ENCODE data around the gene CLEC17A. TPM values are rescaled to one million over a fixed set of nuclear protein-coding genes. Genes with fewer than 3 reads are reported as not detected.
"Not testable (repeated sequence)": the region's sequence is repeated elsewhere in the genome, so short reads cannot be mapped to it uniquely, and the experiment has no call there.

The CLEC17A gene
- total and polyA plus RNA-seq, 7 donors = 0.03 to 0.04 TPM; not detected in 5

DNA sequence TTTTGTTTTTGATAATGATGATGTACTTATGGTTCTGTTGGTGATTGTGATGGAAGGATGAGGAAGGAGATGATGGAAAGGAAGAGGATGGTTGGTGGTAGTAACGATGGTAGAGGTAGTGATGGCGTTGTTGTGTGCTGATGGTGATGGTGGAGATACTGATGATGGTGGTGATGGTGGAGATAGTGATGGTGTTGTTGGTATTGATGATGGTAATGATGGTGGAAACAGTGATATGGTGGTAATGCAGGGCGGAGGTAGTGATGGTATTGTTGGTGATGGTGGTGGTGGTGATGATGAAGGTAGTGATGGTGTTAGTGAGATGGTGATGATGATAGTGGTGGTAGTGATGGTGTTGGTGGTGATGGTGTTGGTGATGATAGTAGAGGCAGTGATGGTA lies 12.7 kb downstream of the CLEC17A start:
- DNase-seq = no peak
- WGBS, 3 donors = 80 to 85% (median 84%) methylated on average over 3 of the region's 3 CpGs
- Histone ChIP-seq H3K4me3 (no peak overlapping the region), H3K27me3 (ENCODE audit: insufficient read depth in 3 of 3, low read length in 2 of 3) (peaks cover 0 to 9% (median 0%) of the 10 kb centered on the region in 3 donors), H3K4me1 (no peaks in the 10 kb centered on the region), H3K9me3 (no peaks in the 10 kb centered on the region), H3K36me3 (ENCODE audit: insufficient read depth in 1 of 2, low read depth in 1 of 2) (no peaks in the 10 kb centered on the region), H3K27ac (no peak overlapping the region)
- ATAC-seq = no peak
- intact Hi-C loops (cut with DNase I) = no loop called here
- TF ChIP-seq, protein P1, sequence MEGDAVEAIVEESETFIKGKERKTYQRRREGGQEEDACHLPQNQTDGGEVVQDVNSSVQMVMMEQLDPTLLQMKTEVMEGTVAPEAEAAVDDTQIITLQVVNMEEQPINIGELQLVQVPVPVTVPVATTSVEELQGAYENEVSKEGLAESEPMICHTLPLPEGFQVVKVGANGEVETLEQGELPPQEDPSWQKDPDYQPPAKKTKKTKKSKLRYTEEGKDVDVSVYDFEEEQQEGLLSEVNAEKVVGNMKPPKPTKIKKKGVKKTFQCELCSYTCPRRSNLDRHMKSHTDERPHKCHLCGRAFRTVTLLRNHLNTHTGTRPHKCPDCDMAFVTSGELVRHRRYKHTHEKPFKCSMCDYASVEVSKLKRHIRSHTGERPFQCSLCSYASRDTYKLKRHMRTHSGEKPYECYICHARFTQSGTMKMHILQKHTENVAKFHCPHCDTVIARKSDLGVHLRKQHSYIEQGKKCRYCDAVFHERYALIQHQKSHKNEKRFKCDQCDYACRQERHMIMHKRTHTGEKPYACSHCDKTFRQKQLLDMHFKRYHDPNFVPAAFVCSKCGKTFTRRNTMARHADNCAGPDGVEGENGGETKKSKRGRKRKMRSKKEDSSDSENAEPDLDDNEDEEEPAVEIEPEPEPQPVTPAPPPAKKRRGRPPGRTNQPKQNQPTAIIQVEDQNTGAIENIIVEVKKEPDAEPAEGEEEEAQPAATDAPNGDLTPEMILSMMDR (IDR thresholded peaks at IDR 0.05) = no peak

DNA sequence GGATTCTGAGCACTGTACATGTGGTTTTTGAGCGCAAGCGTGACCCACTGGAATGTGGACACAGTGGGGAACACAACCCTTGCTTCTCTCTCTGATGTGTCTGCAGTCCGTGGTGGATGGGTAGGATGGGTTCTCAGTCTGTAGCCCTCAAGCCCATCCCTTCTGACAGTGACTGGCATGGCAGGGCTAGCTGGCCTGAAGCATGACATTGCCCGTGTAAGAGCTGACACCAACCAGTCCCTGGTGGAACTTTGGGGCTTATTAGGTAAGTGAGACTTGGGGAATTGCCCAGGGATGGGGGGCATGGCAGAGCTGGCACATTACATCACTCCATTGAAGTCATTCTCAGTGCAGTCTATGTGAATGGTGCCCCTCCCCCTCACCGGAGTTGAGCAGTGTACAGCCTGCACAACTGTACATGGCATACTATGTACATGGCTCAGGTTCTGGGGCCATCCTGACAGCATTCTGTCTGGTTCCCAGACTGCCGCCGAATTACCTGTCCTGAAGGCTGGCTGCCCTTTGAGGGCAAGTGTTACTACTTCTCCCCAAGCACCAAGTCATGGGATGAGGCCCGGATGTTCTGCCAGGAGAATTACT lies 16.8 kb downstream of the CLEC17A start:
- WGBS, 3 donors = 87 to 88% (median 87%) methylated on average over 8 of the region's 8 CpGs
- no peaks in the 10 kb centered on the region for H3K36me3 ChIP-seq (ENCODE audit: insufficient read depth in 1 of 2, low read depth in 1 of 2)
- H3K27ac ChIP-seq = no peak overlapping the region
- intact Hi-C loops (cut with DNase I) = no loop called here
- no peak overlapping the region for H3K4me3 ChIP-seq
- H3K27me3 ChIP-seq (ENCODE audit: insufficient read depth in 3 of 3, low read length in 2 of 3) = peaks cover 0 to 3% (median 0%) of the 10 kb centered on the region in 3 donors
- no peaks in the 10 kb centered on the region for H3K4me1 ChIP-seq
- DNase-seq (no peak), ATAC-seq (no peak)
- TF ChIP-seq, protein P1 (IDR thresholded peaks at IDR 0.05) = no peak
- H3K9me3 ChIP-seq = peaks cover 2% of the 10 kb centered on the region

DNA sequence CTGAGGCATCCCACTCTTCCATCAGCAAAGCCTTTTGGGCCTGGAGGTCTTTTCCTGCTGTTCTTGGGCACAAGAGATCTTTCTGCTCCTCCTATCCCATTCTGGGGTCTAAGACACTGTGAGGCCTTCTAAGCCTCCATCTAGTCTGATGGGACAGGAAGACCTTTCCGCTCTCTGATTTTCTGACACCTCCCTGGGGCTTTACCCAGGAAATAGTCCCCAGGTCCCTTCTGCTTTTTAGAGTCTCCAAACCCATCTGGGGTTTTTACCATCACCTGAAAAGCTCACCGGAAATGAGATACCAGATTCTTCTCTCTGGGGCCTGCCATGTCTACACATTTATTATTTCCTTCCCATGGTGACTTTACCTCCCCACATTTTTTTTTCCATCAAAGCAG lies 21.1 kb downstream of the CLEC17A start:
- Histone ChIP-seq H3K4me1 (no peaks in the 10 kb centered on the region), H3K4me3 (no peak overlapping the region), H3K36me3 (ENCODE audit: insufficient read depth in 1 of 2, low read depth in 1 of 2) (no peaks in the 10 kb centered on the region), H3K27me3 (ENCODE audit: insufficient read depth in 3 of 3, low read length in 2 of 3) (no peaks in the 10 kb centered on the region), H3K9me3 (peaks cover 2% of the 10 kb centered on the region), H3K27ac (no peak overlapping the region)
- DNase-seq (no peak), ATAC-seq (no peak)
- TF ChIP-seq, protein P1 (IDR thresholded peaks at IDR 0.05) = no peak
- 72 to 83% (median 79%) methylated on average over 2 of the region's 2 CpGs for WGBS, 3 donors
- intact Hi-C loops (cut with DNase I) = no loop called here

DNA sequence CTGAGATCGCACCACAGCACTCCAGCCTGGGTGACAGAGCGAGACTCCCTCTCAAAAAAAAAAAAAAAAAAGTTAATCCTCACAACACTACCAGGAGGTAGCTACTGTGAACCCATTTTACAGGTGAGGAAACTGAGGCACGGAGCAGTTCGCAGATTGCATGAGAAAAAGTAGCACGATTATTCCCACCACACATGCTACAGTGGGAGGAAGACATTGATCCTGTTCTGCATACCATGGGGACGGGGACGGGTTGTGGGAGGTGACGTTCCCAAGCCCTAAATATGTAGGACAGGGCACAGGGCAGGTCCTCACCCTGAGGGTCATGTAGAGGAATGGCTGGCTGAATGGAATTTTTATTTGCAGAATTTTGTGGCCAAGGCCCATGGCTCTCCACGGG lies 23.7 kb downstream of the CLEC17A start:
- WGBS, 3 donors = 69 to 73% (median 70%) methylated on average over 9 of the region's 9 CpGs
- no peak overlapping the region for H3K27ac ChIP-seq
- TF ChIP-seq, protein P1 (IDR thresholded peaks at IDR 0.05) = no peak
- intact Hi-C loops (cut with DNase I) = no loop called here
- DNase-seq (no peak), ATAC-seq (no peak)
- peaks cover 0 to 2% (median 0%) of the 10 kb centered on the region in 3 donors for H3K27me3 ChIP-seq (ENCODE audit: insufficient read depth in 3 of 3, low read length in 2 of 3)
- H3K9me3 ChIP-seq = peaks cover 2% of the 10 kb centered on the region
- no peak overlapping the region for H3K4me3 ChIP-seq
- no peaks in the 10 kb centered on the region for H3K36me3 ChIP-seq (ENCODE audit: insufficient read depth in 1 of 2, low read depth in 1 of 2)
- H3K4me1 ChIP-seq = no peaks in the 10 kb centered on the region

DNA sequence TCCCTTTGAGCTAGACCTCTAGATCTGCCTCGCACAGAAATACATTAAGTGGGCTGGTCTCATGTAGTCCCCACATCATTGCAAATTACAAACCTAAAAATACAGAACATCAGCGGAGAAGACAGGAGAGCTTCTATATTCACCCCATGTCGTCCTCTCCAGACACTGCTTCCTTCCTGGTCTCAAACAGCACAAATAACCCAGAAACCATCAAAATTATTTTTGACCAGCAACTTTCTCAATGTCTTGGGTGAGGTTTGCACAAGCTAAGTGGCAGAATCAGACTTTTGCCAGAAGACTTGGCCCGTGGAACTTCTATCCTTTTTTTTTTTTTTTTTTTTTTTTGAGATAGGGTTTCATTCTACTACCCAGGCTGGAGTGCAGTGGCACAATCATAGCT lies 28.2 kb downstream of the CLEC17A start:
- H3K27me3 ChIP-seq (ENCODE audit: insufficient read depth in 3 of 3, low read length in 2 of 3) = peaks cover 0 to 2% (median 0%) of the 10 kb centered on the region in 3 donors
- H3K4me3 ChIP-seq = no peak overlapping the region
- TF ChIP-seq, protein P1 (IDR thresholded peaks at IDR 0.05) = no peak
- DNase-seq (no peak), ATAC-seq (no peak)
- no peaks in the 10 kb centered on the region for H3K9me3 ChIP-seq
- H3K36me3 ChIP-seq (ENCODE audit: insufficient read depth in 1 of 2, low read depth in 1 of 2) = no peaks in the 10 kb centered on the region
- no peaks in the 10 kb centered on the region for H3K4me1 ChIP-seq
- WGBS, 3 donors = 61 to 69% (median 63%) methylated on average over 4 of the region's 4 CpGs
- intact Hi-C loops (cut with DNase I) = no loop called here
- H3K27ac ChIP-seq = no peak overlapping the region

DNA sequence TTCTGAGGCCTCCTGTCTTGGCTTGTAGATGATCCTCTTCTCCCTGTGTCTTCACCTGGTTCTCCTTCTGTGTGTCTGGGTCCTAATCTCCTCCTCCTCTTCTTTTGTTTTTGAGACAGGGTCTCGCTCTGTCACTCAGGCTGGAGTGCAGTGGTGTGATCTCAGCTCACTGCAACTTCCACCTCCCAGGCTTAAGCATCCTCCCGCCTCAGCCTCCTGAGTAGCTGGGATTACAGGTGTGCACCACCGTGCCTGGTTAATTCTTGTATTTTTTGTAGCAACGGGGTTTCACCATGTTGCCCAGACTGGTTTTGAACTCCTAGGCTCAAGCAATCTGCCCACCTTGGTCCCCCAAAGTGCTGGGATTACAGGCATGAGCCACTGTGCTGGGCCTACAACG lies 29.4 kb downstream of the CLEC17A start:
- ATAC-seq; DNase-seq; H3K9me3 ChIP-seq; H3K27ac ChIP-seq; H3K27me3 ChIP-seq (ENCODE audit: insufficient read depth in 3 of 3, low read length in 2 of 3); H3K4me3 ChIP-seq; H3K4me1 ChIP-seq; intact Hi-C loops (cut with DNase I); H3K36me3 ChIP-seq (ENCODE audit: insufficient read depth in 1 of 2, low read depth in 1 of 2): not testable (repeated sequence)
- WGBS, 3 donors = 66 to 86% (median 79%) methylated on average over 5 of the region's 5 CpGs
